WTC11 (cell line): Measurements from ENCODE around the gene XRCC1. TPM values are rescaled to one million over a fixed set of nuclear protein-coding genes. Genes with fewer than 3 reads are reported as not detected.

ENCODE experiments used
- ATAC-seq: fragments of 200-7000 bp; cut with Tn5 transposase; 2 replicates; pipeline ENCODE4 v1.10.0; 2021; ENCODE audit warnings: mild to moderate bottlenecking, moderate library complexity
- CTCF ChIA-PET: fragments of 300-600 bp; sonication (Branson Sonifier 250); formaldehyde crosslinking; loops from one replicate; lab custom pipeline; 2021; ENCODE audit warnings: antibody characterized with exemption; lab: Charles Lee
- POLR2A ChIA-PET: fragments of 350-600 bp; sonication (Branson Sonifier 250); formaldehyde crosslinking; loops from one replicate; lab custom pipeline; 2021; ENCODE audit warnings: antibody characterized with exemption; lab: Charles Lee
- DNase-seq: peaks from one replicate; pipeline ENCODE4 v3.0.0; 2021; ENCODE audit warnings: low spot score
- H3K27ac Mint-ChIP-seq: 2 replicates; pipeline ENCODE4 v1.8.0; 2021; ENCODE audit warnings: mixed read lengths
- H3K27me3 Mint-ChIP-seq: 2 replicates; pipeline ENCODE4 v1.8.0; 2021; ENCODE audit warnings: low read depth, mild to moderate bottlenecking, moderate library complexity, mixed read lengths
- H3K36me3 Mint-ChIP-seq: 2 replicates; pipeline ENCODE4 v1.8.0; 2021; ENCODE audit warnings: mixed read lengths
- H3K4me1 Mint-ChIP-seq: 2 replicates; pipeline ENCODE4 v1.8.0; 2022; ENCODE audit warnings: mixed read lengths
- H3K4me3 Mint-ChIP-seq: 2 replicates; pipeline ENCODE4 v1.8.0; 2021; ENCODE audit warnings: mild to moderate bottlenecking, moderate library complexity, mixed read lengths
- H3K9me3 Mint-ChIP-seq: 2 replicates; pipeline ENCODE4 v1.8.0; 2021; ENCODE audit warnings: mixed read lengths
- CBFB ChIP-seq: sonication (generic); formaldehyde crosslinking; IDR thresholded peaks from 2 replicates; pipeline ENCODE4 v1.8.1; 2022; ENCODE audit warnings: mild to moderate bottlenecking, low read depth, missing genetic modification reagents
- EMX1 ChIP-seq: fragments of 250-450 bp; sonication (Bioruptor Pico); IDR thresholded peaks from 2 replicates; pipeline ENCODE4 v1.8.0; 2021; ENCODE audit warnings: mild to moderate bottlenecking
- ETV6 ChIP-seq: sonication (generic); formaldehyde crosslinking; IDR thresholded peaks from 2 replicates; pipeline ENCODE4 v1.8.1; 2022; ENCODE audit warnings: mild to moderate bottlenecking, missing genetic modification reagents
- FOXJ3 ChIP-seq: sonication (generic); formaldehyde crosslinking; IDR thresholded peaks from 2 replicates; pipeline ENCODE4 v1.9.0; 2021; ENCODE audit warnings: missing genetic modification reagents, mild to moderate bottlenecking, borderline replicate concordance
- FOXK1 ChIP-seq: sonication (generic); formaldehyde crosslinking; IDR thresholded peaks from 2 replicates; pipeline ENCODE4 v1.8.0; 2022; ENCODE audit warnings: mild to moderate bottlenecking, moderate library complexity, missing genetic modification reagents
- FOXP4 ChIP-seq: sonication (generic); formaldehyde crosslinking; IDR thresholded peaks from 2 replicates; pipeline ENCODE4 v1.8.0; 2022; ENCODE audit warnings: mild to moderate bottlenecking, missing genetic modification reagents
- GRHL2 ChIP-seq: fragments of 250-450 bp; sonication (Bioruptor Pico); IDR thresholded peaks from 2 replicates; pipeline ENCODE4 v1.8.0; 2022; ENCODE audit warnings: mild to moderate bottlenecking, moderate library complexity; ENCODE audit not compliant: insufficient replicate concordance, severe bottlenecking
- JAZF1 ChIP-seq: fragments of 250-450 bp; sonication (Bioruptor Pico); IDR thresholded peaks from 2 replicates; pipeline ENCODE4 v1.9.0; 2021; ENCODE audit warnings: moderate library complexity, mild to moderate bottlenecking, inconsistent platforms
- KAT7 ChIP-seq: sonication (generic); formaldehyde crosslinking; IDR thresholded peaks from 2 replicates; pipeline ENCODE4 v1.8.1; 2023; ENCODE audit warnings: missing genetic modification reagents, mild to moderate bottlenecking, borderline replicate concordance
- PRDM15 ChIP-seq: sonication (generic); formaldehyde crosslinking; IDR thresholded peaks from 2 replicates; pipeline ENCODE4 v1.8.0; 2022; ENCODE audit warnings: missing genetic modification reagents
- SMAD3 ChIP-seq: sonication (generic); formaldehyde crosslinking; IDR thresholded peaks from 2 replicates; pipeline ENCODE4 v1.8.0; 2022; ENCODE audit warnings: missing genetic modification reagents, mild to moderate bottlenecking, borderline replicate concordance
- SMAD4 ChIP-seq: sonication (generic); formaldehyde crosslinking; IDR thresholded peaks from 2 replicates; pipeline ENCODE4 v1.8.0; 2022; ENCODE audit warnings: mild to moderate bottlenecking, missing genetic modification reagents
- SP1 ChIP-seq: sonication (generic); formaldehyde crosslinking; conservative IDR thresholded peaks from 2 replicates; pipeline ENCODE4 v1.8.1; 2022; ENCODE audit warnings: missing genetic modification reagents
- TCF7 ChIP-seq: sonication (generic); formaldehyde crosslinking; IDR thresholded peaks from 2 replicates; pipeline ENCODE4 v1.8.0; 2022; ENCODE audit warnings: mild to moderate bottlenecking, low read depth, missing genetic modification reagents, moderate library complexity
- TEAD1 ChIP-seq: sonication (generic); formaldehyde crosslinking; IDR thresholded peaks from 2 replicates; pipeline ENCODE4 v1.8.0; 2022; ENCODE audit warnings: mild to moderate bottlenecking, missing genetic modification reagents
- TEAD4 ChIP-seq: sonication (generic); formaldehyde crosslinking; IDR thresholded peaks from 2 replicates; pipeline ENCODE4 v1.8.0; 2022; ENCODE audit warnings: mild to moderate bottlenecking, missing genetic modification reagents
- ZNF232 ChIP-seq: sonication (generic); formaldehyde crosslinking; IDR thresholded peaks from 2 replicates; pipeline ENCODE4 v1.8.0; 2022; ENCODE audit warnings: mild to moderate bottlenecking, missing genetic modification reagents
- ZNF423 ChIP-seq: fragments of 250-450 bp; sonication (Bioruptor Pico); IDR thresholded peaks from 2 replicates; pipeline ENCODE4 v2.1.2; 2022; ENCODE audit warnings: mild to moderate bottlenecking, moderate library complexity
- total RNA-seq: library from RNA; stranded (reverse); gene quantifications from 3 replicates; pipeline ENCODE4 v1.2.3, GENCODE V29; 2021
- TF ChIP-seq, protein P1 (sequence below): fragments of 250-450 bp; sonication (Bioruptor Pico); conservative IDR thresholded peaks from 2 replicates; pipeline ENCODE4 v1.9.0; 2021; ENCODE audit warnings: mild to moderate bottlenecking
- TF ChIP-seq, protein P2 (sequence below): sonication (generic); formaldehyde crosslinking; IDR thresholded peaks from 2 replicates; pipeline ENCODE4 v1.8.1; 2023; ENCODE audit warnings: mild to moderate bottlenecking, missing genetic modification reagents, moderate library complexity

Gene XRCC1
- total RNA-seq, 1 experiment from 2014 or later: 48.3 TPM

GRCh38 chr19:43592800-43593350 lies 17.5 kb upstream of the XRCC1 start (continued):
- no peak for TF ChIP-seq PRDM15
- no peak for TF ChIP-seq GRHL2 (CRISPR knock-in tag)
- no peak for TF ChIP-seq EMX1 (CRISPR knock-in tag)

DNA sequence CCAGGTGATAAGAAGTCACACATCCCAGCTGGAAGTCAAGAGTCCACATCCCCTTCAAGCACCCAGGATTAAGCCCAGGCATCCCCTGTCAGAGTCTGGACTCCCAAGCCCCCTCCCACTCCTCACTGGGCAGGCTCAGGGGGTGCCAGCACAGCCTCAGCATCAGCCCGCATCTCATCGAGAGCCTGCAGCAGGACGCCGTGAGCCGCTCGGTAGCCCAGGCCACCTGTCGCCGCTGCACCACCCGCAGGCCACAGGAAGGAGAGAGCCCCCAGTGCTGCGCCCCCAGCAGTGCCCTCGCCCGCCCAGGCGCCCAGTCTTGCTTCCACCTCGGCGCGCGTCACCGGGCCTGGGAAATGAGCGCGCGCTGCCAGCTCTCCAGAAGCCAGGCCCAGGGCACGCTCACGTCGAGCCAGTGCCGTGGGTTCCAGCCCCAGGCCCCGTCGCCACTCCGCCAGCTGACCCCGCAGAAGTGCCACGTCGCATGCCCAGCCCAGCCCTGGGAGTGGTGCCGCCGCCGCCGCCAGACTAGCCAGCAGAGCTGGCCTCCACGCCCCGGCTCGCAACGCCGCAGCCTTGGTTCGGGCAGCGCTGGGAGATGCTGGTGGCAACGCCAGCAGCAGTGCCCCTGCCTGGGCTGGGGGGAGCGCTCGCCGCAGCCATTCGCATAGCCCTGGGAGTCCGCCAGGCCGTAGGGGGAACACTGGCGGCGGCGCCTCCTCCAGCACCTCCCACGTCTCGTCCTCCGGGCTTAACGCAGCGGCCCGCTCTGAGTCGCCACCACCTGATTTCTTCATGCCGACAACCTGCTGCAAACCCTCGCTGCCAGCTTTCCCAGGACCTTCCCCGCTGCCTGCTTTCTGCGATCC lies 16.8 kb upstream of the XRCC1 start:
- Mint-ChIP-seq H3K36me3 (peaks cover 16% of the 10 kb centered on the region), H3K4me1 (peaks cover 7% of the 10 kb centered on the region)
- no peak for DNase-seq
- CTCF ChIA-PET: interaction anchor here (1.6 to 6.9 kb wide), 2 partner anchors 58 to 70 kb away, joined by 3 to 140 read pairs; partner anchors contain the start of gene ZNF575
- POLR2A ChIA-PET: no interaction called here
- no peak for TF ChIP-seq FOXP4
- no peak for TF ChIP-seq SP1
- no peak for TF ChIP-seq ZNF232
- no peak for TF ChIP-seq JAZF1 (CRISPR knock-in tag)
- TF ChIP-seq TCF7: no peak
- TF ChIP-seq, all 79 proteins: peak for 0
- no peak for ATAC-seq
- H3K27ac Mint-ChIP-seq: no peak overlapping the region
- H3K9me3 Mint-ChIP-seq: no peaks in the 10 kb centered on the region
- H3K4me3 Mint-ChIP-seq: no peak overlapping the region
- no peaks in the 10 kb centered on the region for H3K27me3 Mint-ChIP-seq

DNA sequence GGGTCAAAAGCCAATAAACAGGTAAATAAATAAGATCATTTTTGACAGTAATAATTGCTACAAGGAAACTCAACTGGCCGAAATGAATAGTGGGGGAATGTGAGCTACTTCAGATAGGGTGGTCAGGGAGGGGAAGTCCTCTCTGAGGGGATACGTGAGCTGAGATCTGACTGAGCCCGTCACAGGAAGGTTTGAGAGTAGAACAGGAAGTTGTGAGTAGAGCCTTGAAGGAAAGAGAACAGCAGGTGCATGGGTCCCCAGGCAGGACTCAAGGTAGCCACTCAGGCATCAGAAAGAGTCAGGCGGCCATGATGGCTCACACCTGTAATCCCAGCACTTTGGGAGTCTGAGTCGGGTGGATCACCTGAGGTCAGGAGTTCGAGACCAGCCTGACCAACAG lies 14.4 kb upstream of the XRCC1 start:
- Mint-ChIP-seq H3K4me1 (no peaks in the 10 kb centered on the region), H3K36me3 (peaks cover 23% of the 10 kb centered on the region), H3K4me3 (no peak overlapping the region), H3K27ac (no peak overlapping the region), H3K27me3 (no peaks in the 10 kb centered on the region), H3K9me3 (no peaks in the 10 kb centered on the region)
- ATAC-seq (no peak), DNase-seq (no peak)
- ChIA-PET POLR2A (no interaction called here), CTCF (interaction anchor here (1.0 to 2.3 kb wide), 3 partner anchors 34 to 63 kb away, joined by 3 to 10 read pairs (median 6); no protein-coding TSS in a partner anchor)
- no peak for TF ChIP-seq FOXJ3
- no peak for TF ChIP-seq KAT7 (CRISPR knock-in tag)
- no peak for TF ChIP-seq ZNF423 (CRISPR knock-in tag)
- no peak for TF ChIP-seq ETV6
- TF ChIP-seq TEAD4 (CRISPR knock-in tag): no peak
- no peak for TF ChIP-seq GRHL2 (CRISPR knock-in tag)
- no peak for TF ChIP-seq CBFB (CRISPR knock-in tag)
- TF ChIP-seq, protein P1, sequence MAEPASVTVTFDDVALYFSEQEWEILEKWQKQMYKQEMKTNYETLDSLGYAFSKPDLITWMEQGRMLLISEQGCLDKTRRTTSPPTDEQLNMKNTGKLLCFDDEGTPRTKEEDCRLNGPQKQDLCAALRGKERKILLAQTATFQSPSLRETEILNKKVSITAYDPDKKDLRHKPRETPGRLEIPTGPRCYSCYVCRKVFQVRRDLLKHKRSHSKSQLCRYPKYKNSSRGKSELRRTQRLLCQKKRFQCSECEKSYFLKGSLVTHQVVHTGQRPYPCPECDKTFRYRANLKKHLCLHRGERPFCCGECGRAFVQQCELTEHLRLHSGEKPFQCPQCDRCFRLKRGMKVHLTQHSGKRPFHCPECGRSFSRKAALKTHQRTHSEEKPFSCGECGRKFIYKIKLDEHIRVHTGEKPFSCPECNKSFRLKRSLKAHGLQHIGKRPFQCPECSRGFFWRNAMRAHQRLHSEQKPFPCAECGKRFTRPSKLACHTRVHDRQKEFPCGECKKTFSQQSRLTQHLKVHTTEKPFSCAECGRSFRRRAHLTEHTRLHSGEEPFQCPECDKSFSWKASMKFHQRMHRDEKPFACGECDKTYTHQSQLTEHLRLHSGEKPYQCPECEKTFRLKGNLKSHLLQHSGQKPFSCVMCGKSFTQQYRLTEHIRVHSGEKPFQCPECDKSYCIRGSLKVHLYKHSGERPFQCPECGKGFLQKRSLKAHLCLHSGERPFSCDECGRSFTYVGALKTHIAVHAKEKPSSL (CRISPR knock-in tag): no peak
- no peak for TF ChIP-seq SMAD4 (CRISPR knock-in tag)
- no peak for TF ChIP-seq TEAD1
- TF ChIP-seq, protein P2, sequence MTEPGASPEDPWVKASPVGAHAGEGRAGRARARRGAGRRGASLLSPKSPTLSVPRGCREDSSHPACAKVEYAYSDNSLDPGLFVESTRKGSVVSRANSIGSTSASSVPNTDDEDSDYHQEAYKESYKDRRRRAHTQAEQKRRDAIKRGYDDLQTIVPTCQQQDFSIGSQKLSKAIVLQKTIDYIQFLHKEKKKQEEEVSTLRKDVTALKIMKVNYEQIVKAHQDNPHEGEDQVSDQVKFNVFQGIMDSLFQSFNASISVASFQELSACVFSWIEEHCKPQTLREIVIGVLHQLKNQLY (CRISPR knock-in tag): no peak
- no peak for TF ChIP-seq FOXK1
- no peak for TF ChIP-seq SMAD3 (CRISPR knock-in tag)
- no peak for TF ChIP-seq PRDM15
